Measurements from ENCODE around the gene MCM3AP. TPM values are rescaled to one million over a fixed set of nuclear protein-coding genes. Genes with fewer than 3 reads are reported as not detected.

MCM3AP gene
- total RNA-seq, 2 experiments from 2014 or later: 109 to 166 TPM

GRCh38 chr21:46326110-46326703 is 40.8 kb upstream of the MCM3AP start:
- Histone ChIP-seq H3K4me3 (ENCODE audit: low read depth, low read length, poor library complexity, severe bottlenecking) (peak overlapping the region; percentile 86), H3K36me3 (ENCODE audit: insufficient read depth, low read length) (peaks cover 67% of the 10 kb centered on the region), H3K27ac (ENCODE audit: low read depth, low read length, poor library complexity, severe bottlenecking) (peak overlapping the region; percentile 88), H4K20me1 (ENCODE audit: insufficient read depth, low read length) (peaks cover 23% of the 10 kb centered on the region), H2AFZ (ENCODE audit: low read length) (no peak overlapping the region), H3K79me2 (ENCODE audit: insufficient read depth, low read depth, low read length) (peaks cover 67% of the 10 kb centered on the region), H3K9me3 (ENCODE audit: low read length) (no peaks in the 10 kb centered on the region), H3K4me2 (ENCODE audit: low read length) (peak overlapping the region; percentile 93), H3K9me2 (ENCODE audit: insufficient read depth, low read length) (no peaks in the 10 kb centered on the region), H3K4me1 (ENCODE audit: insufficient read depth, low read length, poor library complexity, severe bottlenecking) (peaks cover 18% of the 10 kb centered on the region)
- ChIA-PET POLR2A (interaction anchor here (0.6 to 1.0 kb wide), 5 partner anchors 8 to 99 kb away, joined by 3 to 5 read pairs (median 3); no protein-coding TSS in a partner anchor), CTCF (ENCODE audit: unreplicated experiment) (interaction anchor here (0.9 kb wide), 1 partner anchor 8 kb away, joined by 4 read pairs; no protein-coding TSS in a partner anchor)
- TSS peak; percentile 31 for BruUV-seq (replicated peaks)
- intact Hi-C loops (cut with micrococcal nuclease; ENCODE audit: unreplicated experiment): no loop called here
- no peak for DNase-seq (ENCODE audit: low spot score)
- TF ChIP-seq CTCF (conservative IDR thresholded peaks at IDR 0.05; ENCODE audit: low read length) (peak; percentile 71), EZH2phosphoT487 (IDR thresholded peaks at IDR 0.05; ENCODE audit: borderline replicate concordance, low read depth, low read length) (no peak)

- no peaks in the 10 kb centered on the region for H3K9me3 ChIP-seq (ENCODE audit: low read length)
- peak overlapping the region; percentile 88 for H3K27ac ChIP-seq (ENCODE audit: low read depth, low read length, poor library complexity, severe bottlenecking)
- H3K4me1 ChIP-seq (ENCODE audit: insufficient read depth, low read length, poor library complexity, severe bottlenecking): peaks cover 27% of the 10 kb centered on the region
- H3K36me3 ChIP-seq (ENCODE audit: insufficient read depth, low read length): peaks cover 66% of the 10 kb centered on the region
- peak overlapping the region; percentile 64; the same call in 1 of the 2 replicates for H2AFZ ChIP-seq (ENCODE audit: low read length)
- ChIA-PET POLR2A (interaction anchor here (0.6 to 1.0 kb wide), 5 partner anchors 9 to 98 kb away, joined by 3 to 5 read pairs (median 3); no protein-coding TSS in a partner anchor), CTCF (ENCODE audit: unreplicated experiment) (interaction anchor here (0.6 to 0.9 kb wide), 2 partner anchors 9 to 137 kb away, joined by 4 to 6 read pairs; no protein-coding TSS in a partner anchor)
- H4K20me1 ChIP-seq (ENCODE audit: insufficient read depth, low read length): peaks cover 28% of the 10 kb centered on the region
- H3K79me2 ChIP-seq (ENCODE audit: insufficient read depth, low read depth, low read length): peaks cover 67% of the 10 kb centered on the region
- intact Hi-C loops (cut with micrococcal nuclease; ENCODE audit: unreplicated experiment): loop anchor here (2.0 kb wide), 1 partner anchor 32 kb away; no protein-coding TSS in a partner anchor
- no peaks in the 10 kb centered on the region for H3K9me2 ChIP-seq (ENCODE audit: insufficient read depth, low read length)
- DNase-seq (ENCODE audit: low spot score): peak; percentile 60
- no TSS peak for BruUV-seq (replicated peaks)
- peak overlapping the region; percentile 93 for H3K4me2 ChIP-seq (ENCODE audit: low read length)
- TF ChIP-seq EZH2phosphoT487 (IDR thresholded peaks at IDR 0.05; ENCODE audit: borderline replicate concordance, low read depth, low read length) (no peak), CTCF (conservative IDR thresholded peaks at IDR 0.05; ENCODE audit: low read length) (peak; percentile 43; the same call in 1 of the 2 replicates)
- H3K4me3 ChIP-seq (ENCODE audit: low read depth, low read length, poor library complexity, severe bottlenecking): peak overlapping the region; percentile 86
Measured at GRCh38 chr21:46325073-46325912, 39.9 kb upstream of the MCM3AP start.

Measured in OCI-LY7 (cell line).